Measurements from ENCODE around the gene KDELR3.

Gene KDELR3

DNA sequence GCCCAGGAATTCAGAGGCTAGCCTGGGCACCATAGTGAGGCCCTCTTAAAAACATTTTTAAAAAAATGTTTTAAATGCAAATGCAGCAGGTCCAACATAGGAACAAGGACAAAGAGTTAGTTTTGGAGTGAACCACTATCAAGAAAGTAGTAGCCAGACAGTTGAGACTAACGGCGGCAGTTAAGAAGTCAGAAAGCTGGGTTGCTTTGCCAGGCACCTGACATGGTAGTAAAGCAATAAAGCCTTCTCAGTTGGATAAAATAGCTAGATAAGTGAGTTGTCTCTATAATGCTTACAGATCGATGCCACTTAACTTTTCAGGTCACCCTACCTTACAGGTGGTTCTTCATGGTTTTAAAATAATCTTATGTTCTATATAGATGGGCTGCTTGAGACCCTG, 55.1 kb downstream of the KDELR3 start:
- DNase-seq (ENCODE audit: low read depth), result no peak

DNA sequence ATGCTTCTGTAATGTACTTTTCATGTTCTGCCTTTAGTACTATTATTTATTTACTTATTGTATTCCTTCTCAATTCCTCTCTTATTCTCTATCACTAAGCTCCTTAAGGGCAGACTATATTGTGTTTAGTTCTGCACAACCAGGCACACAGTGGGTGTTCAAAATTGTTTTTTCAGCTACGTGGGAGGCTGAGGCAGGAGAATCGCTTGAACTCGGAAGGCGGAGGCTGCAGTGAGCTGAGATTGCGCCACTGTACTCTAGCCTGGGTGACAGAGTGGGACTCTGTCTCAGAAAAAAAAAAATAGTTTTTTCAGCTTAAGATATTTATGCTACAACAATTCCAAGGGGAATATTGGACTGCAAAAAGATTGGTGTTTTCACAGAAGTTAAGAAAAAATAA, 55.6 kb downstream of the KDELR3 start:
- no peak for DNase-seq (ENCODE audit: low read depth)

DNA sequence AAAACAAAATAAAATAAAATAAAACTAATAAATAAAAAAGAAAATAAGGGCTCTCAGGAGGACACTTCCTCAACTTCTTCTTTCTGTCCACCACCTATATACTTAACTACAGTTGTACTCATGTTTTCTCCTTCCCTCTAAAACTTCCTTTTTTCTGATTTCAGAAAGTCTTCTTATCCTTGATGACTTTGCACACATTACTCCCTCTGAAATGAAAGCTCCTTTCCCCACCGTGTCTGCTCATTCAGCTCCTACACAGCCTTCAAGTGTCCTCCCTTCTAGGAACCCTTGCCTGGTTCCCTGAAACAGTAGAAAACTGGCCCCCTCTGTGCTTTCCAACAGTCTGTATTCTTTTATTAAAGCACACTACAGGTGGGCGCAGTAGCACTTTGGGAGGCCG, 56.5 kb downstream of the KDELR3 start:
- DNase-seq (ENCODE audit: low read depth), result no peak

DNA sequence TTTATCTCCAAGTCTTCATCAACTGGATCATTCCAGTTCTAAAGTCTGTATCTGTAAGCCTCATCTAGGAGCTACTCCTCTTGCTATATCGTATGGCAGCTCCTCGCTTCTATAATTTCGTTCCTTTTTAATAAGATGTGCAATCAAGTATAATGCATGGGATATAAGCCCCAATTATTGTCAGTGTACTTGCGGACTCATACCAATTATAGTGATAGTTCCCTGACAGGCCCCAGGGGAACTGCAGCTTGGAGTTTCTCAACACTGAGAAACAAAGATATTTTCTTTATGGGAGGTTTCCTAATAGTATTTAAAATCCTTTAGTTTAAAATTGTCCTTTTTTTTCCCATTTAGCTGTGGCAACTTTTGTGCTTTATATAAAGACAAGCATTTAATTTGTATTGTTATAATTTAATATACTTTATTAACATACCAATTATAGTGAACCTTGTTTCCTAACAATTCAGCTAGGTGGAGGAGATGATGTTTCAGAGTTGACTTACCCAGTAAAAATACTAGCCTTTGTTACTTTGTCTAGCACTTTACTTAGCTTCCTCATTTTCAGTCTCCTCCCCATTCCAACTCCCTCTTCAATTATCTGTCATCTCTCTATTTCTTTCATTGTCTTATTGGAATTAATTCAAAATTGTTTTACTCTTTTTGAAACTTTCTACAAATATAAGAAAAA, 63.5 kb downstream of the KDELR3 start:
- no peak for DNase-seq (ENCODE audit: low read depth)

Data from activated gamma-delta T cell treated with anti-CD3 and anti-CD28 coated beads, Interleukin-2, amount 50 U/mL, for 16 hours (primary cell).